ENCODE data around the gene CRTC3.
"Not testable (repeated sequence)": the region's sequence is repeated elsewhere in the genome, so short reads cannot be mapped to it uniquely, and the experiment has no call there.

Gene CRTC3

GRCh38 chr15:90636993-90637392, 107.3 kb downstream of the CRTC3 start:
- not testable (repeated sequence) for DNase-seq

DNA sequence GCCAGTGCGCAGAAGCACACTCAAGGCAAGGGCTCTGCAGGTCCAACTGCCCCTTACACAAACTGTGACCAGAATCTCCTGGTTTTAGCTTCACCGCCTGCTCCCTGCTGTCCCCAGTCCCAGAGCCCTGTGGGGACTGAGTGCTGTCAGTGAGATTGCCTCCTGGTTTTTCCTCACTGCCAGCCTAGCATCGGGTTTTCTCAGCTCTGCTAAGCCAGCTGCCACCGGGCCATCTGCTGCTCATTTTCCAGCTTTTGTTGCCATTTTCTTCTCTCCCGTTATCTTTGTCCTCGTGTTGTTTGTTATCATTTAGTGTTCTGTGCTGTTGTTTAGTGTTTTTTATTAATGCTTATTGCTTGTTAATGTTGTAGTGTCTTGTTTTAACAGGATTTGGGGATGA, 108.0 kb downstream of the CRTC3 start:
- no peak for DNase-seq

- DNase-seq = no peak
These were observed 108.5 kb downstream of the CRTC3 start for GRCh38 chr15:90638201-90638691.

- DNase-seq = no peak
These were observed 109.2 kb downstream of the CRTC3 start for GRCh38 chr15:90638963-90639362.

- DNase-seq = no peak
These were observed 111.1 kb downstream of the CRTC3 start for GRCh38 chr15:90640862-90641261.

DNA sequence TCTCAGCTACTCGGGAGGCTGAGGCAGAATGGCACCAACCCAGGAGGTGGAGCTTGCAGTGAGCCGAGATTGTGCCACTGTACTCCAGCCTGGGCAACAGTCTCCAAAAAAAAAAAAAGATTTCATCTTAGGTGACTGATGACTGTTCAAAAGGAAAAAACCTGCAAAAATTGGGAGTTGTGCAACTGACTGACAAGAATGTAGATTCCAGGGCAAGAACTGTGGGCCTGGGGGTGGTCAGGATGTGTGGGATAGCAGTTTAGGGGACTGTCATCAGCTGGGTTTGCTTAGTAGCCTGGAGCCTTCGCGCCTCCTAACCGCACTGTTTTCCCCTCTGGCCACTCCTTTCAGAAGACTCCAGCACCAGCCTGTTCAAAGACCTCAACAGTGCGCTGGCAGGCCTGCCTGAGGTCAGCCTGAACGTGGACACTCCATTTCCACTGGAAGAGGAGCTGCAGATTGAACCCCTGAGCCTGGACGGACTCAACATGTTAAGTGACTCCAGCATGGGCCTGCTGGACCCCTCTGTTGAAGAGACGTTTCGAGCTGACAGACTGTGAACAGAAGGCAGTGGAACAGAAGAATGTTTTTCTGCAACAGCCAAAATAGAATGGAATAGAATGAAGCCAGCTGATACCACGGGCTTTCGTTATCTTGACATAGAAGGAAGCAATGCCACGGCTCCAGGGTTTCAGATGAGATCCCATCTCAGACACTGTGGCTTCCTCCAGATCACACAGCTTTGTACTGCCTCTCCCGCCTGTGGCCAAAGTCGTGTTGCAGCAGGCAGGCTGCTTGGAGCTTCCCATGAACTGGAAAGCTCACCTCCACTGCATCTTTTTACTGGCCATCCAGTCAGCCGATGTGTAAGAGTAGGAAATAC, 112.1 kb downstream of the CRTC3 start:
- DNase-seq = no peak

DNA sequence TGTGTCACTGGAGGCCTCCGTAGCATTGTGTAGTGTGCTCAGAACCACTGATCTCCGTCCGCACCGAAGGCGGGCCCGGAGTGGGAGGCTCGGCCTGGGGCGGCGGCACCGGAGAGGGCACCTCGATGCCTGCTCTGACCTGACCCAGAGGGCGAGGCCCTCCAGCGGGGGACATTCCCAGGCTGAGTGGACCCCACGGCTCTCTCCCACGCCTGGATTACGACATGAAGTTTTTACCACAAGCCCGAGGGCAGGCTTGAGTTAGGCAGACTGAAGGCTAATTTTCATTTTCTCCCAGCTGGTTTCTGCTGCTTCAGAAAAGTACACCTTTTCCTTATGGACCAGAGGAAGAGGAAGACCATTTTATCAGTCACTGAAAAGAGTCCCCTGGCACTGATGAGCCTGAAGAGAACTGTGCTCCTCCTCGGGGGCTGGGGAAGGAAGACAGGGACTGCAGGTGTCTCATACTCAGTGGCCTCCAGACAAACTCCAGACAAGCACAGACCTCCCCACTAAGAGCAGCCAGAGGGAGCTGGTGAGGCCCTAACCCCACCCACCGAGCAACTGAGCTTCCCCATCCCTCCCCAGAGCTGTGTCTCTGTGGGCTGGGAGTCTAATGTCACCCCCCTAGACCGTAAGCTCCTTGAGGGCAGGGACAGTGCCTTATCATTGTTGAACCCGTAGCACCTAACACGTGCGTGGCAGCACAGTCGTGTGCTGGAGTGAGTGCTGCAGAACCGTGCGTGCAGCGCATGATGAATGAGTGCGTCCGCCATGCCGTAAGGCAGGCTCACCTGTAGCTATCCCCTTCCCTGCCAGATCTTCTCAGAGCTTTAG, 113.0 kb downstream of the CRTC3 start:
- DNase-seq = no peak

DNA sequence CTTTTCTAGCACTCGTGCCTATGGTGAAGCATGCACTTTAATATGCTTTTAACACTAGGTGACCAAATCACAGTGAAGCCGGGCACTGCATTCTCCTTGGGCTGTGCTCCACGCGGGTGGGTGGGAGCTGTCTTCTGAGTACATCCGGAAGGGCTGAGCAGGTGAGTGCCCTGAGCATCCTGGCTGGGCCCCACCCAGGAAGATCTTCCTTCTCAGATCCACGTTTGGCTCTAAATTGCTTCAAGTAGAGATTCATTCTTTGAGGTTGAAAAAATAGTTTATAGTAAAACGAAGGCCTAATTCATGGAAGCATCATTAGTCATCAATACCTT, 113.5 kb downstream of the CRTC3 start:
- no peak for DNase-seq

- no peak for DNase-seq
These were observed 114.8 kb downstream of the CRTC3 start for GRCh38 chr15:90644526-90644925.

DNA sequence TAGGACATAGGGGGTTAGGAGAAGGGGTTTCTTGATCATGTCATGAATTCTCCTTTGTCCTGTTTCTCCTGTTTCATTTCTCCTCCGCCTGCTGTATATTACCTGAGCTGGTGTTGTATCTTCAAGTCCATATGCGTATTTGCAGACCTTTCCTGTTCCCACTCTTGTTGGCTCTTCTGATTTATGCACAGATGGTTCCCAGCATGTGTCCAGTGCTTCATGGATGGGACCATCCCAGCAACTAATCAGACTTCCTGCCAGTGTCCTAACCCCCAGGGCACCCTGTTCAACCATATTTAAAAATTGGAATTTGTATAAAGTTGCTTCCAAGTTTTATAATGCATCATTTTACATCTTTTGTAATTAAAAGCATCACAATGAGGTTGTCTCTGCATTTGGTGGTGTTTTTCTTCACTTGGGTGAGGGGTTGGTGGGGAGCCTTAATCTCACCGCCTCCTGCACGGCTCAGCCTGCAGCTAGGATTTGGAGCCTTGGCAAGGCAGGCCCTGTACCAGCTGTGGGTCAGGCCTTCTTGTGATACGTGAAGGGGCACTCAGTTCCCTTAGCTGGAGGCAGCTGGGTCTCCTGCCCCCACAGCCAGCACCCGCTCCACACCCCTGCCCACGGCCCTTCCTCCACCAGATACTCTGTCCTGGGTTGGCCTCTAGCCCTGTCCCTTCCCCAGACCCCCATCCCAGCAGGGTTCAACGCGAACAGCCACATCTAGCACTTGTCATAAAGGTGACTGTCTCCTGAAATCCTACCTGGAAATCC, 115.4 kb downstream of the CRTC3 start:
- DNase-seq = no peak

DNA sequence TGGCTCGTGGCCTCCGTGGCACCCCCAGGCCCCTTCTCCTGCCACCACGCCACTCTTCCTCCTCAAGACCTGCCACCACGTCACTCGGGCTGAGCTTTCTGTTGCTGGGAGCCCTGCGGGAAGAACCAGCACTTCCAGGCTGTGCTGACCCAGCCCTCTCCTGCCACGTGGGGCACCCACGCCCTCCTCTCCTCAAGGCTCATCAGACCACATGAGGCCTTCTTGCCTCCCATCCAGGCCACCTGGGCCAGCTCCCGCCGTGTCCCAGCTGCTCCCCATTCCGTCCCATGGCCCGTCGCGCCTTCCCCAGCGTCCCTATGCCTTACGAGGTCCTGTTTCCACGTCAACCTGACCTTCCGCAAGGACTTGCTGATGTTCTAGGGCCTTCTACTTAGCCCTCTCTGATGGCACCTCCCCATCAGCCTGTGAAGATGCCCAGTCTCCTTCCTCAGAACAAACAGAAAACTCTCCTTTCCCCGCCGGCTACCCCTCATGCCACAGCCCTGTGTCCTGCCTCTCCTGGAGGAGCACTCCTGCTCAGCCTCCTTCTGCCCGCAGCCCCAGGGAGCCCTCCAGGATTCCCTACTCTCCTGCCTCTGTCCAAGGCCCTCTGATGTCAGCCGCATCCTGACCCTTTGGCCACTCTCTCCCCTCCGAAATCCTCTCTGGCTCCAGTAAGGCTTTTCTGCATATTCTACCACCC, 116.3 kb downstream of the CRTC3 start:
- no peak for DNase-seq

DNA sequence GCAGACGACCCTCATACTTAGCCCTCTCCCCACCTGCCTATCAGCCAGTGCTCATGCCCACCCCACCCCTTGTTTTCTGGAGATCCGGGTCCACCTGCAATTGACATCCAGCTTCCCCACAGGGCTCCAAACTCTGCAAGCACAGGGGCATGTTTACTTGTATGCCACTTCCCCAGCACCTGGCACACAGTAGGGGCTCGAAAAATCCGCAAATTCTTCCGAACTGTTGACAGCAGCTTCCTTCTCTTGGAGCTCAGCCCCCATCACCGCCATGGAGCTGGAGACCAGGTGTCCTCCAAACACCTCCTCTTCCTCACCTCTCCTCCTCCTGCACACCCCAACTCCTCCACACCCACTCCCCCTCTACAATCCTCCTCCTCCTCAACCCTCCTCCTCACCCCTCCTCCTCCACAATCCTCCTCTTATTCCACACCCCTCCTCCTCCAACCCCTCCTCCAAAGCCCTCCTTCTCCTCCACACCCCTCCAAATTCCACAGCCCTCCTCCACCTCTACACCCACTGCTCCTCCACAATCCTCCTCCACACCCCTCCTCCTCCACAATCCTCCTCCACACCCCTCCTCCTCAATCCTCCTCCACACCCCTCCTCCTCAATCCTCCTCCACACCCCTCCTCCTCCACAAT, 117.1 kb downstream of the CRTC3 start:
- DNase-seq = no peak

- no peak for DNase-seq
These were observed 117.6 kb downstream of the CRTC3 start for GRCh38 chr15:90647326-90647725.

GRCh38 chr15:90648137-90649070, 118.7 kb downstream of the CRTC3 start:
- DNase-seq = no peak

- DNase-seq = no peak
These were observed 120.6 kb downstream of the CRTC3 start for GRCh38 chr15:90650117-90650955.

- DNase-seq = no peak
These were observed 121.4 kb downstream of the CRTC3 start for GRCh38 chr15:90650956-90651689.

DNA sequence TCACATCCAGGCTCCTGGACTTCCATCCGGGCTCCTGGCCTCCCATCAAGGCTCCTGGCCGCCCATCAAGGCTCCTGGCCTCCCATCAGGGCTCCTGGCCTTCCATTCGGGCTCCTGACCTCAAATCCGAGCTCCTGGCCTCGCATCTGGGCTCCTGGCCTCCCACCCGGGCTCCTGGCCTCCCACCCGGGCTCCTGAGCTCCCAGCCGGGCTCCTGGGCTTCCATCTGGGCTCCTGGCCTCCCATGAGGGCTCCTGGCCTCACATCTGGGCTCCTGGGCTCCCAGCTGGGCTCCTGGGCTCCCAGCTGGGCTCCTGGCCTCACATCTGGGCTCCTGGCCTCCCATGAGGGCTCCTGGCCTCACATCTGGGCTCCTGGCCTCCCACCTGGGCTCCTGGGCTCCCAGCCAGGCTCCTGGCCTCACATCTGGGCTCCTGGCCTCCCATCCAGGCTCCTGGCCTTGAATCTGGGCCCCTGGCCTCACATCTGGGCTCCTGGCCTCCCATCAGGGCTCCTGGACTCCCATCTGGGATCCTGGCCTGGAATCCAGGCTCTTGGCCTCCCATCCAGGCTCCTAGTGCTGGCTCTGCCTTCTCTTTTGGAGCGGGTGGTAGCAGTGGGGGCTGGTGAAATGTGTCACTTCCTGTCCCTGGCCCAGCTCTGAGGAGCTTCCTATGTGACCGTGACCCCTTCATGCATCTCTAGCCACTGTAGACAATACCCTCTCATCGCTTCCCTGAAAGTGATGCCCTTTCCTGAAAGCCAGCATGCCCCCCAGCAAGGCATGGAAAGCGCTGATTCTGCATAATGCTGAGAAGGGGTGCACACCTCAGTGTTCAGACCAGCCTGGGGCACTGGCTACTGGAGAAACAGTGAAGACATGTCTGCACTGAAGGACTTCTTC, 124.8 kb downstream of the CRTC3 start:
- no peak for DNase-seq

Data from NCI-H2081 treated with DMSO at 0.1 percent for 48 hours (cell line).